Muscle layer of colon (tissue), 2 donors: ENCODE data around the gene NFKB1.

Source experiments
- H3K27ac ChIP-seq: one replicate; pipeline ENCODE4 v1.7.0; 2013; ENCODE audit warnings: low read depth, mild to moderate bottlenecking, low read length, moderate library complexity
- H3K27me3 ChIP-seq, 2 donors: one replicate each; pipeline ENCODE4 v1.7.0; 2013; ENCODE audit warnings: low read length in 2 of 2, mild to moderate bottlenecking in 2 of 2; ENCODE audit not compliant: insufficient read depth in 2 of 2, control insufficient read depth in 1 of 2
- H3K36me3 ChIP-seq: one replicate; pipeline ENCODE4 v1.7.0; 2013; ENCODE audit warnings: mild to moderate bottlenecking, low read length; ENCODE audit not compliant: insufficient read depth
- H3K4me1 ChIP-seq: one replicate; pipeline ENCODE4 v1.7.0; 2013; ENCODE audit warnings: mild to moderate bottlenecking, low read length; ENCODE audit not compliant: insufficient read depth
- H3K4me3 ChIP-seq, 2 donors: one replicate each; pipeline ENCODE4 v1.7.0; 2013; ENCODE audit warnings: low read length in 2 of 2, low read depth in 1 of 2, mild to moderate bottlenecking in 1 of 2, moderate library complexity in 1 of 2
- H3K9ac ChIP-seq: one replicate; pipeline ENCODE4 v1.7.0; 2013; ENCODE audit warnings: low read length
- H3K9me3 ChIP-seq: one replicate; pipeline ENCODE4 v1.7.0; 2013; ENCODE audit warnings: mild to moderate bottlenecking, low read length
- donor health status: abdominal sarcoma.
- donor health status: Adenocarcinoma of cecum.

The NFKB1 gene

GRCh38 chr4:102589743-102590142 is 88.6 kb downstream of the NFKB1 start:
- Histone ChIP-seq H3K27ac (no peak overlapping the region), H3K9me3 (no peaks in the 10 kb centered on the region), H3K27me3 (no peaks in the 10 kb centered on the region), H3K9ac (no peak overlapping the region), H3K4me3 (no peak overlapping the region), H3K36me3 (peaks cover 26% of the 10 kb centered on the region), H3K4me1 (no peaks in the 10 kb centered on the region)

- H3K9me3 ChIP-seq = no peaks in the 10 kb centered on the region
- no peak overlapping the region for H3K27ac ChIP-seq
- no peaks in the 10 kb centered on the region for H3K27me3 ChIP-seq
- peaks cover 27% of the 10 kb centered on the region for H3K36me3 ChIP-seq
- H3K9ac ChIP-seq = no peak overlapping the region
- no peaks in the 10 kb centered on the region for H3K4me1 ChIP-seq
- H3K4me3 ChIP-seq = no peak overlapping the region
Measured at GRCh38 chr4:102592256-102592655, 91.1 kb downstream of the NFKB1 start.

- Histone ChIP-seq H3K4me3 (no peak overlapping the region), H3K27ac (no peak overlapping the region), H3K9me3 (no peaks in the 10 kb centered on the region), H3K4me1 (no peaks in the 10 kb centered on the region), H3K27me3 (no peaks in the 10 kb centered on the region), H3K9ac (no peak overlapping the region), H3K36me3 (peaks cover 36% of the 10 kb centered on the region)
Measured at GRCh38 chr4:102593147-102593546, 92.0 kb downstream of the NFKB1 start.

- H3K36me3 ChIP-seq = peaks cover 41% of the 10 kb centered on the region
- H3K9me3 ChIP-seq = no peaks in the 10 kb centered on the region
- H3K27me3 ChIP-seq = no peaks in the 10 kb centered on the region
- H3K9ac ChIP-seq = no peak overlapping the region
- H3K27ac ChIP-seq = no peak overlapping the region
- no peak overlapping the region for H3K4me3 ChIP-seq
- H3K4me1 ChIP-seq = no peaks in the 10 kb centered on the region
Measured at GRCh38 chr4:102594000-102594399, 92.8 kb downstream of the NFKB1 start.

- Histone ChIP-seq H3K9ac (no peak overlapping the region), H3K36me3 (peaks cover 41% of the 10 kb centered on the region), H3K4me1 (no peaks in the 10 kb centered on the region), H3K9me3 (no peaks in the 10 kb centered on the region), H3K27me3 (no peaks in the 10 kb centered on the region), H3K4me3 (no peak overlapping the region), H3K27ac (no peak overlapping the region)
Measured at GRCh38 chr4:102596532-102596931, 95.4 kb downstream of the NFKB1 start.

- H3K4me3 ChIP-seq = no peak overlapping the region
- no peaks in the 10 kb centered on the region for H3K9me3 ChIP-seq
- no peak overlapping the region for H3K9ac ChIP-seq
- no peak overlapping the region for H3K27ac ChIP-seq
- no peaks in the 10 kb centered on the region for H3K27me3 ChIP-seq
- H3K4me1 ChIP-seq = no peaks in the 10 kb centered on the region
- H3K36me3 ChIP-seq = peaks cover 43% of the 10 kb centered on the region
Measured at GRCh38 chr4:102598086-102598761, 97.1 kb downstream of the NFKB1 start.

- Histone ChIP-seq H3K4me3 (no peak overlapping the region), H3K27ac (no peak overlapping the region), H3K4me1 (no peaks in the 10 kb centered on the region), H3K27me3 (no peaks in the 10 kb centered on the region), H3K9ac (no peak overlapping the region), H3K36me3 (peaks cover 43% of the 10 kb centered on the region), H3K9me3 (no peaks in the 10 kb centered on the region)
Measured at GRCh38 chr4:102598762-102599374, 97.7 kb downstream of the NFKB1 start.

GRCh38 chr4:102599455-102599854 is 98.3 kb downstream of the NFKB1 start:
- H3K36me3 ChIP-seq = peaks cover 41% of the 10 kb centered on the region
- H3K9me3 ChIP-seq = no peaks in the 10 kb centered on the region

GRCh38 chr4:102599886-102600285 is 98.7 kb downstream of the NFKB1 start:
- Histone ChIP-seq H3K27me3 (no peaks in the 10 kb centered on the region), H3K4me3 (no peak overlapping the region), H3K36me3 (peaks cover 41% of the 10 kb centered on the region), H3K9me3 (no peaks in the 10 kb centered on the region), H3K9ac (no peak overlapping the region), H3K4me1 (no peaks in the 10 kb centered on the region), H3K27ac (no peak overlapping the region)

More at GRCh38 chr4:102599455-102599854, 98.3 kb downstream of the NFKB1 start:
- no peak overlapping the region for H3K27ac ChIP-seq
- no peak overlapping the region for H3K4me3 ChIP-seq
- no peaks in the 10 kb centered on the region for H3K4me1 ChIP-seq
- no peaks in the 10 kb centered on the region for H3K27me3 ChIP-seq
- no peak overlapping the region for H3K9ac ChIP-seq

GRCh38 chr4:102600689-102601088 is 99.5 kb downstream of the NFKB1 start:
- Histone ChIP-seq H3K36me3 (peaks cover 46% of the 10 kb centered on the region), H3K4me3 (no peak overlapping the region), H3K9ac (no peak overlapping the region), H3K4me1 (no peaks in the 10 kb centered on the region), H3K27ac (no peak overlapping the region), H3K9me3 (no peaks in the 10 kb centered on the region), H3K27me3 (no peaks in the 10 kb centered on the region)

- Histone ChIP-seq H3K4me1 (no peaks in the 10 kb centered on the region), H3K27ac (no peak overlapping the region), H3K27me3 (no peaks in the 10 kb centered on the region), H3K9ac (no peak overlapping the region), H3K4me3 (no peak overlapping the region), H3K9me3 (no peaks in the 10 kb centered on the region), H3K36me3 (peaks cover 44% of the 10 kb centered on the region)
Measured at GRCh38 chr4:102601586-102602227, 100.5 kb downstream of the NFKB1 start.
